GM12878 (cell line): ENCODE measurements around the gene PPOX. TPM values are rescaled to one million over a fixed set of nuclear protein-coding genes. Genes with fewer than 3 reads are reported as not detected.

Source experiments
- ATAC-seq: fragments of 200-7000 bp; cut with Tn5 transposase; 3 replicates; pipeline ENCODE4 v1.9.1; 2020; ENCODE audit warnings: mild to moderate bottlenecking, moderate library complexity
- BruUV-seq: library from RNA; stranded (reverse); fragments of 400-500 nt; replicated peaks from 2 replicates; lab custom pipeline; 2021; lab: Mats Ljungman, UMichigan
- CTCF ChIA-PET: fragments of 300-600 bp; sonication (Branson Sonifier 250); formaldehyde crosslinking; extraction: SDS; loops from one replicate; lab custom pipeline; 2021; ENCODE audit warnings: inconsistent platforms; lab: Yijun Ruan, JAX
- POLR2A ChIA-PET: fragments of 350-600 bp; formaldehyde crosslinking; extraction: SDS; loops from one replicate; lab custom pipeline; 2021; ENCODE audit warnings: inconsistent platforms; lab: Charles Lee
- RAD21 ChIA-PET: fragments of 300-600 bp; sonication (Branson Sonifier 250); formaldehyde crosslinking; loops from one replicate; lab custom pipeline; 2023; ENCODE audit warnings: antibody characterized with exemption; ENCODE audit not compliant: unreplicated experiment; lab: Charles Lee
- SMC1A ChIA-PET: fragments of 300-600 bp; sonication (Branson Sonifier 250); formaldehyde crosslinking; loops from one replicate; lab custom pipeline; 2023; ENCODE audit not compliant: unreplicated experiment, uncharacterized antibody; lab: Charles Lee
- DNase-seq: peaks from one replicate; pipeline ENCODE4 v3.0.0-alpha.2; 2011; ENCODE audit warnings: low read depth, low spot score
- FAIRE-seq: peaks from 3 replicates; lab custom pipeline; 2011; peaks lifted over from hg19 to GRCh38; lab: Jason Lieb, UNC
- H2AFZ ChIP-seq: 2 replicates; pipeline ENCODE4 v1.6.0; 2011; ENCODE audit warnings: low read depth, low read length, control low read depth; ENCODE audit not compliant: control insufficient read depth
- H3K27ac ChIP-seq: 2 replicates; pipeline ENCODE4 v1.5.1; 2011; ENCODE audit warnings: control low read depth; ENCODE audit not compliant: control insufficient read depth, insufficient read depth
- H3K27me3 ChIP-seq, 2 experiments: replicated peaks in 1 of 2; 2 replicates each; pipeline versions ENCODE4 v1.6.0 to v1.6.1; 2011; ENCODE audit warnings: low read length in 1 of 2; ENCODE audit not compliant: control insufficient read depth in 2 of 2, insufficient read depth in 2 of 2
- H3K36me3 ChIP-seq, 2 experiments: 2 replicates each; pipeline ENCODE4 v1.5.1; 2011; ENCODE audit warnings: low read length in 1 of 2; ENCODE audit not compliant: control insufficient read depth in 2 of 2, insufficient read depth in 2 of 2
- H3K4me1 ChIP-seq: 2 replicates; pipeline ENCODE4 v1.6.1; 2011; ENCODE audit warnings: mild to moderate bottlenecking, low read length, moderate library complexity, mixed read lengths; ENCODE audit not compliant: control insufficient read depth, insufficient read depth
- H3K4me2 ChIP-seq: 2 replicates; pipeline ENCODE4 v1.6.0; 2011; ENCODE audit warnings: control low read depth; ENCODE audit not compliant: control insufficient read depth, insufficient read depth
- H3K4me3 ChIP-seq: fragments of 200-600 bp; sonication (generic); 2 replicates; pipeline ENCODE4 v1.5.1; 2016
- H3K79me2 ChIP-seq: 2 replicates; pipeline ENCODE4 v1.6.0; 2011; ENCODE audit warnings: low read length; ENCODE audit not compliant: control insufficient read depth, insufficient read depth
- H3K9ac ChIP-seq: 2 replicates; pipeline ENCODE4 v1.8.0; 2011; ENCODE audit warnings: low read length, control low read depth, mixed read lengths; ENCODE audit not compliant: control insufficient read depth, insufficient read depth
- H3K9me3 ChIP-seq: replicated peaks from 3 replicates; pipeline ENCODE4 v1.5.1; 2011; ENCODE audit warnings: mild to moderate bottlenecking, low read length; ENCODE audit not compliant: control insufficient read depth, insufficient read depth
- H4K20me1 ChIP-seq: 2 replicates; pipeline ENCODE4 v1.6.0; 2011; ENCODE audit not compliant: control insufficient read depth, insufficient read depth
- JUND ChIP-seq: IDR thresholded peaks from 2 replicates; pipeline ENCODE4 v1.6.1; 2012; ENCODE audit warnings: low read depth, mild to moderate bottlenecking, low read length, improper control_type of control experiment, moderate library complexity
- MXI1 ChIP-seq: fragments of 150-350 bp; IDR thresholded peaks from 2 replicates; pipeline ENCODE4 v1.6.1; 2011; ENCODE audit warnings: low read depth, mild to moderate bottlenecking, inconsistent platforms, low read length, improper control_type of control experiment
- PAX8 ChIP-seq: fragments of 450-650 bp; IDR thresholded peaks from 2 replicates; pipeline ENCODE4 v1.6.1; 2017; ENCODE audit warnings: mild to moderate bottlenecking, moderate library complexity
- SPI1 ChIP-seq: IDR thresholded peaks from 2 replicates; pipeline ENCODE4 v1.6.1; 2011; ENCODE audit warnings: low read depth, mild to moderate bottlenecking, low read length, moderate library complexity, borderline replicate concordance; ENCODE audit not compliant: insufficient read depth
- WGBS: methylation state at CpG from one replicate; pipeline ENCODE4 v1.1.6; 2016; ENCODE audit warnings: low lambda C conversion rate; ENCODE audit not compliant: insufficient replicate concordance, insufficient coverage; ENCODE audit errors: missing lambda C conversion rate; 5-methylcytosine and 5-hydroxymethylcytosine counted together
- in situ Hi-C: fragments of 300-500 bp; cut with MboI; formaldehyde crosslinking; loops from 9 replicates; pipeline ENCODE4 v1.14.3; 2018; ENCODE audit warnings: mixed read lengths
- intact Hi-C: fragments of 100-400 bp; cut with micrococcal nuclease; formaldehyde crosslinking; loops from one replicate; pipeline ENCODE4 v1.14.2; 2022; ENCODE audit not compliant: unreplicated experiment
- polyA plus RNA-seq, 11 experiments: library from polyadenylated mRNA; depleted of rRNA in 4 of 11; unstranded in 6 of 11; stranded (reverse) in 5 of 11; fragments of >200 nt; fragmentation: Nextera tagmentation in 4 of 11; fragmentation: Illumina TruSeq in 1 of 11; extraction: Ambion mirVana in 4 of 11; extraction: Trizol in 1 of 11; gene quantifications; 1 replicate in 1 of 11; 2 replicates in 10 of 11; pipeline versions ENCODE4 v1.2.1 to v1.2.3, GENCODE V29; 2011 to 2016; ENCODE audit warnings: inconsistent platforms in 2 of 11, missing spikeins in 2 of 11, low read depth in 1 of 11
- total RNA-seq, 4 experiments: library from RNA; depleted of rRNA in 3 of 4; stranded (reverse); fragments of >200 nt in 3 of 4; fragmentation: Illumina TruSeq in 1 of 4; extraction: Trizol in 1 of 4; gene quantifications; 2 replicates each; pipeline versions ENCODE4 v1.2.1 to v1.2.3, GENCODE V29; 2013 to 2021
- TF ChIP-seq, protein P1 (sequence below): fragments of 450-650 bp; IDR thresholded peaks from 2 replicates; pipeline ENCODE4 v1.6.1; 2016; ENCODE audit warnings: mild to moderate bottlenecking

PPOX gene
- total and polyA plus RNA-seq, 10 of the 15 experiments (the other 5 are each of a cell fraction or from before 2014, with no cell fraction given), result 8.9 to 31.5 (median 20.3) TPM

DNA sequence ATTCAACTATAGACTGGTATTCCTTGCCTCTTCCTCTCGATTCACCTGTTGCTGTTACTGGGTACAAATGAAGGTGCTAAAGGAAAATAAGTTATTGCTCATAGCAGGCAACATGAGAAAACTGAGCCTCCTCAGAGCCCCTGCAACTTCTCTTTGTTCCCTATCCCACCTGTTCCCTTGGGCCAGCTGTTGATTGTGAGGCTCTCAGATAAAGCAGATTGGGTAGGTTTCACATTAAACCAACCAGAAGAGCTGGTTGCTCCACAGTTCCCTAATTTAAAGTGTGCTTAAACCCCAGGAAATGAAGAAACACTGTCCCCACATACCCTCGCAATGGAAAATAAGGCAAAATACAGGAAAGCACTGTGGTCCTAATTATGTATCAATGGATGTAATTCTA lies 38.6 kb upstream of the PPOX start:
- SMC1A ChIA-PET, result interaction anchor here (0.9 to 1.5 kb wide), 6 partner anchors 10 to 66 kb away, joined by 3 to 8 read pairs (median 3); partner anchors contain the start of genes NIT1 and PFDN2
- POLR2A ChIA-PET, result interaction anchor here (1.0 kb wide), 3 partner anchors 8 to 27 kb away, joined by 3 to 4 read pairs (median 3); partner anchors contain the start of gene UFC1
- H3K79me2 ChIP-seq, result peaks cover 30% of the 10 kb centered on the region
- RAD21 ChIA-PET, result interaction anchor here (1.2 kb wide), 1 partner anchor 13 kb away, joined by 4 read pairs; no protein-coding TSS in a partner anchor
- H4K20me1 ChIP-seq, result no peaks in the 10 kb centered on the region; the same call in 1 of the 2 replicates
- H3K4me3 ChIP-seq, result no peak overlapping the region
- H3K27ac ChIP-seq, result no peak overlapping the region
- no peak overlapping the region for H3K9ac ChIP-seq
- peaks cover 3% of the 10 kb centered on the region for H3K4me1 ChIP-seq
- no peak for TF ChIP-seq MXI1
- TF ChIP-seq JUND, result no peak
- TF ChIP-seq, protein P1, sequence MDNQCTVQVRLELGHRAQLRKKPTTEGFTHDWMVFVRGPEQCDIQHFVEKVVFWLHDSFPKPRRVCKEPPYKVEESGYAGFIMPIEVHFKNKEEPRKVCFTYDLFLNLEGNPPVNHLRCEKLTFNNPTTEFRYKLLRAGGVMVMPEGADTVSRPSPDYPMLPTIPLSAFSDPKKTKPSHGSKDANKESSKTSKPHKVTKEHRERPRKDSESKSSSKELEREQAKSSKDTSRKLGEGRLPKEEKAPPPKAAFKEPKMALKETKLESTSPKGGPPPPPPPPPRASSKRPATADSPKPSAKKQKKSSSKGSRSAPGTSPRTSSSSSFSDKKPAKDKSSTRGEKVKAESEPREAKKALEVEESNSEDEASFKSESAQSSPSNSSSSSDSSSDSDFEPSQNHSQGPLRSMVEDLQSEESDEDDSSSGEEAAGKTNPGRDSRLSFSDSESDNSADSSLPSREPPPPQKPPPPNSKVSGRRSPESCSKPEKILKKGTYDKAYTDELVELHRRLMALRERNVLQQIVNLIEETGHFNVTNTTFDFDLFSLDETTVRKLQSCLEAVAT, result no peak
- no peak for TF ChIP-seq SPI1
- TF ChIP-seq PAX8, result no peak
- BruUV-seq, result no TSS peak
- no peak overlapping the region for H2AFZ ChIP-seq
- no peaks in the 10 kb centered on the region for H3K9me3 ChIP-seq
- no peak for DNase-seq
- ATAC-seq, result no peak
- H3K4me2 ChIP-seq, result no peak overlapping the region
- 76% methylated on average over 2 of the region's 2 CpGs for WGBS
- no peak for FAIRE-seq
- CTCF ChIA-PET, result interaction anchor here (0.7 to 2.1 kb wide), 8 partner anchors 10 to 137 kb away, joined by 3 to 12 read pairs (median 4); partner anchors contain the start of genes ARHGAP30 and KLHDC9
- peaks cover 10 to 20% of the 10 kb centered on the region in 2 experiments for H3K36me3 ChIP-seq
- in situ Hi-C loops, result no loop called here
- no peaks in the 10 kb centered on the region for H3K27me3 ChIP-seq
- intact Hi-C loops, result no loop called here
